GM21717 (cell line): ENCODE data around the gene THSD4.

Source experiments
- ATAC-seq: cut with Tn5 transposase; IDR thresholded peaks from one replicate; pipeline ENCODE4 v1.9.1; 2021; ENCODE audit warnings: mild to moderate bottlenecking, moderate library complexity; ENCODE audit not compliant: unreplicated experiment

The THSD4 gene

DNA sequence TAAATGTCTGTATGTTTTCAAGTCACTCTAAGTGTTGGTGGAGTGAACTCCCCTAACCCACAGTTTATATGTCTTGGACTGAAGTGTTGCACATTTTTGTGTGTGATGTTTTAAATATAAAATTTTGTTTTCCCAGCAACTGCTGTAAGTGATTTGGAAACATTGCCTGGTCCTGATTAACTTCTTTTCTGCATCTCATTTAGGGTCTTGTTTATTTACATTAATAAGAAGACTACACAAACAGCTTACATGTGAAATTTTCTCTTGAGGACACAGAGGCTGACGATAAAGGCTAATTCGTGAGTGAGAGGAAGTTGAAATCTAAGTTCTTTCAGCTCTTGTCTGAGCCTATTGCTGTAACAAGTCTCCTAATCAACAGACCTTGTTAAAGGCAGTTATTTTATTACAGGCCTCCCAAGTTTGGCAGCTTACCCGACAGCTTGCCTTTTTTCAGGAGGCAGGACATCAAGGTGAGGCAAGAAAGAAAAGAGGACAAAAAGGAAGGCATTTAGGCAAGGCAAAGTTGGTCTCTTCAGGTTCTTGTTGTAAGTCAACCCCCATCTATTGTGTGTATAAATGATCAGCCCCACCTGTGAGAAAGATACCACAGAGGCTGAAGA lies 517.4 kb downstream of the THSD4 start:
- ATAC-seq = no peak

DNA sequence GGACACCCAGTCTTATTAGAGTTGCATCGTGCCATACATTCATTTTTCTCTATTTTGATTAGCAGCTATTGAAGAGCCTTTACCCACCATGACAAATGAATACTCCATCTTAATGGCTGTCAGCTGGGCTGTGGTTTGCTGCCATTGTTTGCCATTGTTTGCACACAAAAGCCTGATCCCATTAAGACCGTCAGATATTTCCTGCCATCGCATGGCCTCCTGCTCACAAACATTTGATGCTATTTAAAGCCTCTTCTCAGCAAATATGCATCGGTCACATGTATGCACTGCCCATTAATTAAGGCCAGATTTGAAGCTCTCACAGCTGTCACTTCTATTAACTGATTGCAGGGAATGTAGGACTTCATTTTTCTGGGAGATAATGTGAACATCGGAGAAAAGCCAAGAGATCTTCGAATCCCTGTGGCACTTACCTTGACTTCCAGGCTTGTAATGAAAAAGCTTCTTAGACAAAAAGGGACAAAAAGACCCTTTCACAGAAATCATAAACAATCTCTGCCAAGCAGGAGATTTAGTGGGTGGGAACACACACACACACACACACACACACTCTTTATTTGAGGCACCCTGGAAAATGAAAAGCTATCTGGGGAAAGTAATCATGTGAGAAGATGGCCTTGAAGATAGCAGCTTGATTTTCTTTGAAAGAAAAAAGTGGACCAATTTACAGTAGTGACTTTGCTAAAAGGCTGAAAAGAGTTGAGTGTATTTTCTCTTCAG lies 519.7 kb downstream of the THSD4 start:
- ATAC-seq = no peak

DNA sequence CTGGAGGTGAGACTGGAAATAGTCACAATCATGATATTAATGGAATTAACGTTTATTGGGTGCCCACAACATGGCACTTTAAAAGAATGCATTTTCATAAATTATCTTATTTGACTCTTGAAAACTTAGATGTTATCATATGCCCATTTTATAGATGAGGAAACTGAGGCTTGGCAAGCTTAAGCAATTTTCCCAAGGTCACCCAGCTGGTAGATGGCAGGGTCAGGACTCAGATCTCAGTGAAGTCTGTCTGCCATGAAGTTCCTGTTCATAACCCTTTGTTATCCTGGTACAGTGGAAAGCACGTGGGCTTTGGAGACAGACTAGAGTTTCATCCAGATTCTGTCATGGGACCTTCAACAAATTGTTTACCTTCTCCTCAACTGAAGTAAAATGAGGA lies 520.5 kb downstream of the THSD4 start:
- no peak for ATAC-seq

DNA sequence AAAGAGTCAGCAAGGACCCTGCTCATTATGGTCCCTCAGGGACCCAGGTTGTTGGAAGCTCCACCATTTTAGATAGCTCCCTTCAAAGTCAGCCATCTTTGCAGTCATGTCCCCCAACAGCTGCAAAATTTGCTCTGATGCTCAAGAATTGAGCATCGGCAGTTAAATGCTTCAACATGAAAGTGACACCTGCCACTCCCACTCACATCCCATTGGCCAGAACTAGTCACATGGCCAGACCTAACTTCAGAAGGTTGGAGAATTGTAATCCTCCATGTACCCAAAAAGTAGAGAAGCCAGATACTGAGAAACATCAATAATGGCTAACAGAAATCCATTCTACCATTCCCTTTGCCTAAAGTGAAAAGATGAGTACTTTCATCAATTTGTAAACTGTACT lies 523.6 kb downstream of the THSD4 start:
- no peak for ATAC-seq

DNA sequence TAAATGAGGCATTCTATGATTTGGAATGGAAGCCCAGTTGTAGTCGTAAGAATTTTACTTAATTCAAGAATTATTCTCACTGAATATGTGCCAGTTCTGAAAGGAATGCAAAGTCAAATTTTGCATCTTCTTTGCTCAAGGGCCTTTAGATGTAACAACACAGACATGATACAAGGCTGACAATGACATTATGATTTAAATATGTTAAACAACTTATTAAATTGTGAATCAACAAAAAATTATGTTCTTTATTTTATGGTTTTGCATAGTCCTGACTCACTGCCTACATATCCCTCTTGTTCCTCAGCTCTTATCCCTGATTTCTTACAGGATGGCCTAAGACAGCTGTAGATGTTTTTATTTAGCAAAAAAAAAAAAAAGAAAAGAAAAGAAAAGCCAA lies 524.2 kb downstream of the THSD4 start:
- ATAC-seq = no peak

DNA sequence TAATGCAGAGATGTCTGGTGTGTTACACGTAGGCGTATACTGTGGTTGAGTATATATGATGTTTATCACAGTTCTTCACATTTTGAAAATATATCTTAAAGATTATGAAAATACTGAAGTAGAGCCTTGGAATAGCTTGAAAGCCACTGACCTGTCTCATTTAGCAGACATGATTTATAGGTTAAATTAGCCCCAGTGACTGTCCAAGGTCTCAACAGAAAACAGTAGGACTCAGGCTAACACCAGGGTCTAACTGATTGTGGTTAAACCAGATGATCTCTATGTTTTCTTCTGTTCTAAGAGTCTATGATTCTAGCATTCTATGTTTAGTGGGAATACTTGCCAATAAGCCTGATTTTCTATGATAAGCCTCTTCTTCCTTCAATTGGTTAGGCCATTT lies 528.6 kb downstream of the THSD4 start:
- ATAC-seq = no peak

DNA sequence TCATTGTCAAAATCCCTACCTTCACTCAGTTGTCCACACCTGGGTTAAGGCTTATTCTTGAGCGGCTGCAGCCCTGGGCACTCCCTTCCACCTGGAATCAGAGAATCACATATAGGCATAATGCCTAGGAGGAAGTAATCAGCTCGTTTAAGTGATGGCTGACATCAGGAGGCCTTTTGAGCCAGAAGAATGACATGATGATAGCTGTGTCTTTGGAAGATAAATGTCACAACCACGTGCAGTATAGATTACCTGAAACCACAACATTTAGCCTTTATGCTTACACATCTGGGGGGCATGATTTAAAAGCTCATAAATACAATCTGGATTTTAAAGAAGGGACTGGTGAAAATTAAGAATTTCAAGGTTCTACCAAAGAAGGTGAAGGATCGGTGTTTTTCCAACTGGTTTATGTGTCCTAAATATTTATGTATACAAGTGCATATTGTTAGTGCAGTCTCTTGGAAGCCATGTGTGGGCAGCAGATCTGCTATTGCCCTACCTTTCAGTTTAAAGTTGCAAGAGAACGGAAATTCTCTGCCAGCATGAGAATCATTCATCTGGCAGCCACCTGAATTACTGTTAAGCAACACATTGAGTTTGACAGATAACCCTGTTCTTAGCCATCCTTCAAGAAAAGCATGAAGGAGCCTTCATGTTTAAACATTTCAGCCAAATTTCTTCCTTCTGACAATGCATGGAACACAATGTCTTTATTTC lies 531.7 kb downstream of the THSD4 start:
- ATAC-seq = no peak

DNA sequence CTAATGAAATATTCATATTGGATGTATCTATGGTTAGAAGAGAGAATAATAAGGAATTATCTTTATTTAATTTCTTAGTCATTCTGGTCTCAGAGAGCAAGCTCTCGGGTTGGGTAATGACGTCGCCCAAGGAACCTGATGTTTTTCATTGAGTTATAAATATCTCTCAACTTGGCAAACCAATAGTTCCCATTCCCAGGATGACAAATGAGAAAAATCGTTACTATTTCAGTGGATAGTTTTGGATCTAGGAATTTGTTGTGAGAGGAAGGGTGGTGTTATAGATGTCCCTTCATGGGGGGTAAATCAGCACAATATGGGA lies 532.2 kb downstream of the THSD4 start:
- ATAC-seq = no peak

DNA sequence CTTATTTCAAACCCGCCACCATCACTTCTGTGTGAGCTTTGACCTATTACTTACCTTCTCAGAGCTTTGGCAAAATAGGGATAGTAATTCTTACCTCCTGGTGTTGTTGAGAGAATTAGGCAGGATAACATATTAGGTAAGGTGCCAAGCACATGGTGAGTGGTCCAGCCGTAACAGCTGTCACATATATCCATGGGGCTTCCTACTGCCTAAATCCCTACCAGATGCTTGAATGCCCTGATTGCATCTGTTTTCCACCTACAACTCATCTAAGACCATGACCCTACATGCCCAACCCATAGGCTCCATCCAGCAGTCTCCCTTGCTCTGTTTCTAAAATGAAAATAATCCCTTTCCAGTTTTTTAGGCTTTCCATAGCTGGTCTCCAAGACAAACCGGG lies 532.8 kb downstream of the THSD4 start:
- no peak for ATAC-seq

DNA sequence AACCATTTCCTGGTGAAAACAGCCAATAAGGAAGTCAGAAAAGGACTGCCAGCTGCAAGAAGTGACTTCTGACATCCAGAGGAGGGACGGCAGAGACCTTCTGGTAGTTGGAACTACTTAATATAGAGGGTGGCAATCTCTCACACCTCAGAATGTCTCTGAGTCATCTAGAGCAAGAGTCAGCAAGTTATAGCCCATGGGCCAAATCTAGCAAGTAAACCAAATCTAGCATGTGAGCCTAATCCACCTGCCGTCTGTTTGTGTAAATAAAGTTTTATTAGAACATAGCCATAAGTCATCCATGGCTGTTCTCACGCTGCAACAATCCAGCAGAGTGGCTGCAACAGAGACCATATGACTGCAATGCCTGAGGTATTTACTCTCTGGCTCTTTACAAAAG lies 534.6 kb downstream of the THSD4 start:
- no peak for ATAC-seq

DNA sequence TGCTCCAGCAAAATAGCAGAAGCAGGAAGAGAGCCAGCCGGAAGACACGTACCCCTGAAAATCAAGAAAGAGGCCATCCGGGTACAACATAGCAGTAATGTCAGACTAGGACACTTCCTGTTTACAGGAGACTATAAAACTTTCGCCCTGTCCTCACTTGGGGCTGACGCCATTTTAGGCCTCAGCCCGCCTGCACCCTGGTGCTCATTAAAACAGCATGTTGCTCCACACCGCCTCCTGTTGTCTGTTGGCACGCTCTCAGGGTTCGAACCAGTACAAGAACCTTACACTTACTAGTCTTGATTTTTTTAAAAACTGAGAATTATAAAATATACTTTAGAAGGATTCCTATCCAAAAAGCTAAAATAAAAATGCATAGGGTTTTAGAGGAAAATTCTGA lies 535.3 kb downstream of the THSD4 start:
- no peak for ATAC-seq

DNA sequence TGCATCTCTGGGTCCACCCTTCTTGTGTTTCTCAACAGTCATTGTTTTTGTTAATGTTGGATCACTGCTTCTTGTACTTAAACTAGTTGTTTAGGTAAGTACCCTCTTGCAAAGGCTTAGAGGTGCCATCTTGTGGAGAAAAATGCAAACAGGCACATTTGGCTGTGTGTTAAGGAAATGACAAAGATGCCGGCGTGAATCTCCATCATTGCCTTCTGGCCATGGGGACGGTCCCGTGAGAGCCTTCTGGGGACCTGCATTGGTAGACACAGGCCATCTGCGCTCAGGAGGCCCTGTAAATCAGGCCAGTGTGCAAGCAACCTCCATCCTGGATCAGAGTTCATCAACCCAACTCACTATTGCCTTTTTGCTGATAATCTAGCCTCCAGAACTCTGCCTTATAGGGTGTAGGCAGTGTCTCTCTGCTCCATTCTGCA lies 536.5 kb downstream of the THSD4 start:
- ATAC-seq = no peak

DNA sequence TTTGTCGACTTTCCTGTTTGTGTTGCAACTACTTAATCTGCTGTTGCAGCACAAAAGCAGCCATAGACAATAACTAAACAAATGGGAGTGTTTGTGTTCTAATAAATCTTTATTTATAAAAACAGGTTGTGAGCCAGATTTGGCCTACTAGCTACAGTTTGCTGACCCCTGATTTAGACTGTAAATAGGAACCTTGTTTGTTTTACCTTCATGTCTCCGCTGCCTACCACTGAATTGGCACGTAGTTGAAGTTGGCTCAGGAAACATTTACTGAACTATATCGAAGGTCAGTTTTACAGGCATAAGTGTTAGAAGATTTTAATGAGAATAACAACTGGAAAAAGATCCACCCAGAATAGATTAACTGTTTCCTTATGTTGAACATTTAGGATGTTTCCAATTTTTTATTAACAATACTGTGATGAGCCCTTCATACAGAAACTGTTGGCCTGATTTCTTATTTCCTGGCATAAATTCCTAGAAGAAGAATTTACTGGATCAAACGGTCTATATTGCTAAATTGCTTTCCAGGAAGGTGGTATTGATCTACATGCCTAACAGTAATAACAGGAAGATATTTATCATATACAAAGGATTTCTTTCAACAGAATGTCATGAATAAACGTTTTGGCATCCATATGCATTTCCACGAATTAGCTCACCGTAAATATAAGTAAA lies 538.9 kb downstream of the THSD4 start:
- ATAC-seq = no peak

DNA sequence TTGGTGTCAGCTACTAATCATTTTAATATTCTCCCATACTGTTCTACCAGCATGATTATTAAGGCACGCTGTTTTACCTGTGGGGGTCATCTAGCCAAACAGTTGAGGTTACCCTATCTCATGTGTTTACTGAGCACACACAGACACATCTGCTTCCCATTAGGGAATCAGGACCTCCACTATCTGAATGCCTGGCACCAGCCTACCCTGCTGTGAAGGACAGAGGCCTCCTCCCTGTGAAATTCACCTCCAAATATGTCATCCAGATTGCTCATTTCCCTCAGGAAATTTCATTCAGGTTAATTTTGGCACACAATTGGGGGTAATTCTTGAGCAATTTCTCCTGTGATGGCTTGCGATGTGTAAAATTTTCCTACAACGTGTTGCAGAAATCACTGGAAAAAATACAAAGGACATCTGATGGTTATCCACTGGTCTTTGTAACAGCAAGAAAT lies 539.5 kb downstream of the THSD4 start:
- no peak for ATAC-seq

DNA sequence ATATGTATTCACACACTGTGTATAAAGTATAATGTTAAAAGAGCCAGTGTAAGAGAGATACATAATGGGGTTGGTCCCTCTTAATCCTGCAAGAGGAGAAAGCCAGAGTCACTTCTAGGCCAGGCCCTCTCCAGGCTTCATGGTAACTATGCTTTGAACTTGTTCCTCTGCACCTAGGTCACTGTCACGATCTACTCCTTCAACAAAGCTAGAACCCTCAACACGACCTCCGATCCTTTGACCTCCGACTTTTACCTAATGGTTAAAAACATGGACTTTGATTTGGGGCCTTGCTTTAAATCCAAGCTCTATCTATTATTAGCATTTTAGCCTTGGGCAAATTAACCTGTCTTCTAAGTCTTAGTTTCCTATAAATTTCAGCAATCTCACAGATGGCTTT lies 541.2 kb downstream of the THSD4 start:
- ATAC-seq = no peak

DNA sequence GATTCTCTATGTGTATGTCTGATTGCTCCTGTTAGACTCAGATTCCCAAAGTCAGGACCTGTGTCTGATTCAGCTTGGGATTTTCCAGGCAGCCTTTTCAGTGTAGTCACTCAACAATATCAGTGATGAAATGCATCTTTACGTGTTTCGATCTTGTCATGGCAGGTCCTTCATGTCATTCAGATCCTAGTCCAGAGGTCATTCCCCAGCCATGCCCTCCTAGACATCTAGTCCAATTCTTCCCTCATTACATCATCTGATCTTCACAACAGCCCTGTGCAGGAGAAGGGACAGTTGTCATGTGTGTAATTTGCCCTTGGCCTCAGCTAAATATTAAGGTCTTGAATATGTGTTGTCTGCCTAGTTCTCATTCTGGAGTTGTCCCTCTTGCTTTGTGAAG lies 541.9 kb downstream of the THSD4 start:
- no peak for ATAC-seq

DNA sequence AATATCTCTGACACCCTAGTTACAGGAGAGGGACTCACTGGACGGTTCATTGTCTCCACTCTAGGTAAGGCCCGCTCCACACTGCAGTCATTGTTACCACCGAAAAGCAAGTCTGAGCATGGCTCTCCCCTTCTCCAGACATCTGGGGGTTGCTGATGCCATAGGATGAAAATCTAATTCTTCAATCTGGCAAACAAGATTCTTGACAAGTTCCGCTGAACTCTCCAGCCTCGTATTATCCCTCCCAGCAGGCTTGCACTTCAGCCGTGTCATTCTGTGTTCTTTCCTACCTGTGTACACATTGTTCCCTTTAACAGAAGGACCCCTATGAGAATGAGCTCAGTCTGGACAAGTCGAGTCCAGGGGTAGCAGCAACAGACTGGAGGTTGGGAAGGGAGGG lies 542.8 kb downstream of the THSD4 start:
- no peak for ATAC-seq

DNA sequence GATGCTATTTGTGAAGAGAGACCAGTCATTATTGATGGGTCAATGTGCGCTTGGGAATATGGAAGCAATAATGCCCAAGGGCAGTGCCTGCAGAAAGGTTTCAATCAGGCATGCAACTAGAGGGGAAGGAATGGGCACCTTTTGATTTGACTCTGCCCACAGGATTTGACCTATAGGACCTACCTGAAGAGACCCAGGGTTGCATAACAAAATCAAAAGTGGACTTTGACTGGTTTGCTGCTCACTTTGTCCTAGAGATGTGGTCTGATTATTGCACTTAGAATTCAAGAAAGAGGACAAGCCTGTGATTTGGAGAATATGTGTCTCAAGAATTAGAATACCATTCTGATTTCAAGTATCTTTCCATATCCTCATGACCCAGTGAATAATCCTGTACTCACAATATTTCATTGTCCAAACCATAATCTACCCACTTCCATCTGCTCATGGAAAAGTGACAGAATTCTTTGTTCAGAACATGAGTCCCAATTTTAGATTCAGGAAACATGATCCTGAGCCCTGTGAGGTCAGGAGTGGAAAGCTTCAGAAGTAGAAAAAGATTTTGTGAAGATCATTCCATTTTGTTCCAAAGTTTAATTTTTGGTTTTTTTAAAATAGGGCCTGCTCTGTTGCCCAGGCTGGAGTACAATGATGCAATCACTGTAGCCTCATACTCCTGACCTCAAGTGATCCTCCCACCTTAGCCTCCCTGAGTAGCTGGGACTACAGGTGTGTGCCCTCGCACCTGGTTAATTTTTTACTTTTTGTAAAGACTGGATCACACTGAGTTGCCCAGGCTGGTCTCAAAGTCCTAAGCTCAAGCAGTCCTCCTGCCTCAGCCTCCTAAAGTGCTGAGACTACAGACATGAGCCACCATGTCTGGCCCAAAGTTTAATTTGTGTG lies 543.8 kb downstream of the THSD4 start:
- ATAC-seq = no peak

DNA sequence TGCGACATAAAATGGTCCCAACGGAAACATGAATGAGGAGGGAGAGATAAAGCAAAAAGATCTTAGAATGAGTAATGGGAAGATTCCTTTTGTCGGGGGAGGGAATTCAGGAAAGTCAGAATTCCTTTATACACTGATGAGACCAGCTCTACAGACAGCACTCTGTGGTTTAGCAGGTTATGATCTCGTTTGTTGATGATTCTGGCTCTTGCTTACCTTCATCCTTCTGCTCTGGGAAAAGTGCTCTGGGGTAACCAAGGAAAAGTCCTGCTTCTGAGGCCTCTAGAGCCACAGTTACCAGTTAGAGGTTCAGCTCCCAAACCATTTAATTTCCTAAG lies 544.4 kb downstream of the THSD4 start:
- ATAC-seq = no peak

DNA sequence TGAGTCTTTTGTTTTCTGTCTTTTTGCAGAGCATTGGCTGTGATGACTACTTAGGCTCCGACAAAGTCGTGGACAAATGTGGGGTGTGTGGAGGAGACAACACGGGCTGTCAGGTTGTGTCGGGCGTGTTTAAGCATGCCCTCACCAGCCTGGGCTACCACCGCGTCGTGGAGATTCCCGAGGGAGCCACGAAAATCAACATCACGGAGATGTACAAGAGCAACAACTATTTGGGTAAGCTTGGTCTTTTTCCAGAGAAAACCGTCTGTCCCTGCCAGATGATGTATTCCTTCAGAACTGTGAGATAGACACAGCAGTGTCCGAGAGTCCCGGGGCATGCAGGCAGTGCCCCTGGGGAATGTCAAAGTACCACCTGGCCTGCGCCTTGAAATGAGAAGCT lies 545.2 kb downstream of the THSD4 start:
- no peak for ATAC-seq

DNA sequence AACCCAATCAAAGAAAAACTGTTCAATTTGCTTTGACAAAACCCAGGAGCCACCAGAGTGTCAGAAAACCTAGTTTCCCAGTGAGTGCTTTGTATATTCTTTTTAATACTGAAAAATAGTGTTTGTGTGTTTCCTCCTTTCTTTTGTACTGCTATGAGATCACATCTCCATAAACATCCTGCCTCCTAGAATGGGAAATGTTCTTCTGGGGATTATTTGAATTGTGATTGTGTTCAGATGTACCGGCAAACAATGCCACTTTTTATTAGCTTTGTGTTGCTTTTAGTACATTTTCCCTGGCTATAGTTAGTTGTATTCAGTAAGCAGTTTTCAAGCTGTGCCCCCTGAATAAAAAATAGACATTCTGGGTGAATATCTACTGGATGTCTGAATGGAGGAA lies 547.0 kb downstream of the THSD4 start:
- no peak for ATAC-seq
